ENCODE measurements around the gene KCNN3. TPM values are rescaled to one million over a fixed set of nuclear protein-coding genes. Genes with fewer than 3 reads are reported as not detected.
A peak's percentile ranks its signal among the peaks of the same experiment; 100 is the strongest.

KCNN3 gene
- total RNA-seq, 1 donor from 2014 or later = 4.3 TPM

DNA sequence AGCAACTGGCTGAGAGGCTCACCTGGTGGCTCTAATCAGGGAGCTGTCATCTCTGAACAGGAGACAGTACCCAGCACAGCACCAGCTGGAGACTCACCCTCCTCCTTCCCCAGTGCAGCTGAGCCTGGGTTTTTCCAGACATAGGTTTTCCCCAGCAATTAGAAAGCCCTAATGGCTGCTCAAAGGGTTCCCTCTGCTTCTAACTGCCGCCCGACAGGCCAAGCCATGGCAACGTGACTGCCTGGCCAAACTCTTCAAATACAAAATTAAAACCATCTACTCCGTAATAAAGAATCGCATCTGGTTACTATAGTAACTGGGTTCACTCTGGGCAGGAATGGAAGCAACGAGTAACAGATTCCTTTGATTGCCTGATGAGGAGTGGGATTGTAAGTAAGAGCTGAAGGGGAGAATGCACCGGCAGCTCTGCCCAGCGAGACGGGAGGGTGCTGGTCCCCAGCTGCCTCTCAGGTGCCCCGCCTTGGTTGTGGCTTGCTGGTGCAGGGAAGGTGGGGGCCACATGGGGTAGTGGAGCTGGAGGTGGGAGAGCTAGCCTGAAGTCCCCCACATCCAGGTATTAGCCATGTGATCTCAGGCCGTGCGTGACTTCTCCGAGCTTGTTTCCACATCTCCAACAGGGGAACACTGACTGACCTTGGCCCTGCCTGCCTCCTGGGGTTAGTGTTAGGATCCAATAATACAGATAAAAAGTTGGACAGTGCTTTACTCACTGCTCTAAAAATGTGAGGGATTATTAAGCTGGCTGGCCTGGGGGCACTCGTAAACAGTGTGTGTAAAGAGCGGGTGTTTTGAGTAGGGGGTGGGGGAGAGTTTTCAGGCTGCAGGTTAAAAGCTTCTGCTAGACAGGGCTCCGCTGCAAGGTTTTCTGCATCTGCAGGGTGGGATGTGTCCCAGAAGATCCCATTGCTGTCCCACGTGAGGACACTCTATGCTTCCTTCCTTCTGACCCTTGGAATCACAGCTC, 94.2 kb downstream of the KCNN3 start:
- no peak for DNase-seq (ENCODE audit: low spot score)
- H3K36me3 Mint-ChIP-seq = no peaks in the 10 kb centered on the region
- H3K4me3 ChIP-seq = no peak overlapping the region
- H3K27ac Mint-ChIP-seq = peak overlapping the region; percentile 66
- peak overlapping the region; percentile 2 for H3K4me3 Mint-ChIP-seq
- H4K20me1 ChIP-seq (ENCODE audit: low read depth) = no peaks in the 10 kb centered on the region
- no peaks in the 10 kb centered on the region for H3F3A ChIP-seq (ENCODE audit: low read depth)
- peaks cover 4% of the 10 kb centered on the region for H3K9me3 Mint-ChIP-seq
- no peak overlapping the region for H3K9ac ChIP-seq
- H3K79me2 ChIP-seq (ENCODE audit: low read depth) = no peaks in the 10 kb centered on the region
- no peaks in the 10 kb centered on the region for H3K9me3 ChIP-seq (ENCODE audit: low read depth)
- H3K4me1 Mint-ChIP-seq = peaks cover 57% of the 10 kb centered on the region
- H2AFZ ChIP-seq (replicated peaks) = no peak overlapping the region
- H3K4me2 ChIP-seq = no peak overlapping the region
- peaks cover 12% of the 10 kb centered on the region for H3K4me1 ChIP-seq
- H3K27me3 Mint-ChIP-seq (ENCODE audit: insufficient read depth, low read depth) = peaks cover 8% of the 10 kb centered on the region
- no peaks in the 10 kb centered on the region for H3K27me3 ChIP-seq
- no peak for TF ChIP-seq EZH2 (IDR thresholded peaks at IDR 0.05)
- TF ChIP-seq, protein P1, sequence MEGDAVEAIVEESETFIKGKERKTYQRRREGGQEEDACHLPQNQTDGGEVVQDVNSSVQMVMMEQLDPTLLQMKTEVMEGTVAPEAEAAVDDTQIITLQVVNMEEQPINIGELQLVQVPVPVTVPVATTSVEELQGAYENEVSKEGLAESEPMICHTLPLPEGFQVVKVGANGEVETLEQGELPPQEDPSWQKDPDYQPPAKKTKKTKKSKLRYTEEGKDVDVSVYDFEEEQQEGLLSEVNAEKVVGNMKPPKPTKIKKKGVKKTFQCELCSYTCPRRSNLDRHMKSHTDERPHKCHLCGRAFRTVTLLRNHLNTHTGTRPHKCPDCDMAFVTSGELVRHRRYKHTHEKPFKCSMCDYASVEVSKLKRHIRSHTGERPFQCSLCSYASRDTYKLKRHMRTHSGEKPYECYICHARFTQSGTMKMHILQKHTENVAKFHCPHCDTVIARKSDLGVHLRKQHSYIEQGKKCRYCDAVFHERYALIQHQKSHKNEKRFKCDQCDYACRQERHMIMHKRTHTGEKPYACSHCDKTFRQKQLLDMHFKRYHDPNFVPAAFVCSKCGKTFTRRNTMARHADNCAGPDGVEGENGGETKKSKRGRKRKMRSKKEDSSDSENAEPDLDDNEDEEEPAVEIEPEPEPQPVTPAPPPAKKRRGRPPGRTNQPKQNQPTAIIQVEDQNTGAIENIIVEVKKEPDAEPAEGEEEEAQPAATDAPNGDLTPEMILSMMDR (IDR thresholded peaks at IDR 0.05) = no peak
- TF ChIP-seq EZH2phosphoT487 (IDR thresholded peaks at IDR 0.05) = no peak
- H3K27ac ChIP-seq = no peak overlapping the region
- H3K36me3 ChIP-seq = no peaks in the 10 kb centered on the region

DNA sequence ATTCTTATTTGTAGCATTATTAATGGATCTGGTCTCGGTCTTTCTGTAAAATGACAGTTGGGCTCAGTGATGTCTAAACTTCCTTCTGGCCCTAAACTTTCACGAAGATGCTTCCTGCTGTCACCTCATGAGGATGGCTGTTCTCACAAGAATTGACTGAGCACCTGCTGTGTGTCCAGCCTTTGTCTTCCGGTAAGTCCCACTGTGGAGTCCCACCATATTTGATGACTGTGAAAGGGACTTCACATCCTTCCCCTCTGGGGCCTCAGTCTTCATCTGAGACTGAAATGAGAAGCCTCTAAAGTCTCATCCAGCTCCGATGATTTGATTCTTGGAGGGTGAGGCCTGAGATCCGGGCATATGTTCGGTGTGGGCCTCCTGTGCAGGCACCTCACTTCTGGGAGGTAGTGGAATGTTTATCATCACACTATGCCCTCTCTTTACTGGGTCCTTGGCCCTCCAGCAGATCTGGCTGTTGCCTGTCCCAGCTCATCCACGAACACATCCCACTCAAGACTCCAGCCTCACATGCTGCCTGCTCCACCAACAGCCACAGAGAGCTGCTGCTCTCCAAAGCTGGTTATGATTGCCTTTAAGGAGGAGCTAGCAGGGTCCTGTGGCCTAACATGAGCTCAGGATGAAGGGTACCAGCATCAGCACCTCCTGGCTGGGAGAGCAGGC, 95.8 kb downstream of the KCNN3 start:
- no peaks in the 10 kb centered on the region for H3F3A ChIP-seq (ENCODE audit: low read depth)
- H3K9ac ChIP-seq = no peak overlapping the region
- no peak for DNase-seq (ENCODE audit: low spot score)
- peaks cover 12% of the 10 kb centered on the region for H3K4me1 ChIP-seq
- H3K4me3 ChIP-seq = no peak overlapping the region
- Mint-ChIP-seq H3K4me1 (peaks cover 48% of the 10 kb centered on the region), H3K36me3 (no peaks in the 10 kb centered on the region), H3K27ac (peak overlapping the region; percentile 30), H3K9me3 (peaks cover 4% of the 10 kb centered on the region), H3K27me3 (ENCODE audit: insufficient read depth, low read depth) (peaks cover 8% of the 10 kb centered on the region), H3K4me3 (peak overlapping the region; percentile 21)
- H3K36me3 ChIP-seq = no peaks in the 10 kb centered on the region
- no peak overlapping the region for H3K27ac ChIP-seq
- H3K4me2 ChIP-seq = no peak overlapping the region
- no peaks in the 10 kb centered on the region for H3K9me3 ChIP-seq (ENCODE audit: low read depth)
- no peaks in the 10 kb centered on the region for H3K79me2 ChIP-seq (ENCODE audit: low read depth)
- H4K20me1 ChIP-seq (ENCODE audit: low read depth) = no peaks in the 10 kb centered on the region
- H2AFZ ChIP-seq (replicated peaks) = no peak overlapping the region
- no peaks in the 10 kb centered on the region for H3K27me3 ChIP-seq
- TF ChIP-seq, protein P1 (IDR thresholded peaks at IDR 0.05) = no peak
- TF ChIP-seq EZH2 (IDR thresholded peaks at IDR 0.05) (no peak), EZH2phosphoT487 (IDR thresholded peaks at IDR 0.05) (no peak)

DNA sequence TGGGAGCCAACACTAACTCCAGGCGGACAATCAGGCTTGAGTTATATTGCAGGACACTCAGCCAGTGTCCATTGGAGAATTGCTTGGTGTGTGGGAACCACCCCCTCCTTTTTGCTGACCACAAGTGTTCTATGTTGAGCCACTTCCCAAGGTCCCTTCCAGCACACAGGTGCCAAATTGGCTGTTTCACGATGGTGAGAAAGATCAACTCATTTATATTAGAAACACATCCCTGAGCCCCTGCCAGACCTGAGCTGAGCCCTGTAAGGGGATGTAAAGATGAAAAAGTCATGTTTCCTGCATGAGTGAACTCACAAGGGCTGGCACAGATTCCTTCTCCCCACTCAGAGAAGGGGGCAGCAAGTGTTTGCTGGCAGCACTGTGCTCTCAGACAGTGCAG, 96.5 kb downstream of the KCNN3 start:
- peaks cover 8% of the 10 kb centered on the region for H3K27me3 Mint-ChIP-seq (ENCODE audit: insufficient read depth, low read depth)
- H2AFZ ChIP-seq (replicated peaks) = no peak overlapping the region
- H3K27ac ChIP-seq = no peak overlapping the region

More for the DNA sequence above, 96.5 kb downstream of the KCNN3 start:
- Mint-ChIP-seq H3K9me3 (no peaks in the 10 kb centered on the region), H3K36me3 (no peaks in the 10 kb centered on the region), H3K4me1 (peaks cover 47% of the 10 kb centered on the region), H3K27ac (no peak overlapping the region), H3K4me3 (no peak overlapping the region)
- Histone ChIP-seq H3F3A (ENCODE audit: low read depth) (no peaks in the 10 kb centered on the region), H3K4me3 (no peak overlapping the region), H3K36me3 (no peaks in the 10 kb centered on the region), H3K9me3 (ENCODE audit: low read depth) (no peaks in the 10 kb centered on the region), H4K20me1 (ENCODE audit: low read depth) (no peaks in the 10 kb centered on the region), H3K9ac (no peak overlapping the region), H3K27me3 (no peaks in the 10 kb centered on the region), H3K4me1 (peaks cover 12% of the 10 kb centered on the region), H3K4me2 (no peak overlapping the region), H3K79me2 (ENCODE audit: low read depth) (no peaks in the 10 kb centered on the region)
- TF ChIP-seq EZH2 (IDR thresholded peaks at IDR 0.05) (no peak), EZH2phosphoT487 (IDR thresholded peaks at IDR 0.05) (no peak)
- TF ChIP-seq, protein P1 (IDR thresholded peaks at IDR 0.05) = no peak
- no peak for DNase-seq (ENCODE audit: low spot score)
